T47D (cell line): Measurements from ENCODE around the gene CD81.
"Not testable (repeated sequence)": the region's sequence is repeated elsewhere in the genome, so short reads cannot be mapped to it uniquely, and the experiment has no call there.

ENCODE experiments used
- DNase-seq, 2 experiments: peaks; one replicate each; pipeline versions ENCODE4 v3.0.0 to v3.0.0-alpha.2; 2011 to 2012; ENCODE audit warnings: low read depth in 1 of 2, low spot score in 1 of 2
- JUND ChIP-seq: IDR thresholded peaks from 2 replicates; pipeline ENCODE4 v1.6.1; 2012; ENCODE audit warnings: low read depth
- in situ Hi-C: cut with HindIII; loops from 2 replicates; pipeline ENCODE4 v1.10.0; 2016; ENCODE audit warnings: low sequenced_read_pairs, low pct_unique_long_range_greater_than_20kb

Gene CD81

GRCh38 chr11:2361565-2361964 lies 15.5 kb upstream of the CD81 start:
- in situ Hi-C loops: no loop called here

GRCh38 chr11:2362414-2362813 lies 14.7 kb upstream of the CD81 start:
- TF ChIP-seq JUND: no peak
- DNase-seq: no peak
- in situ Hi-C loops: no loop called here

More at GRCh38 chr11:2361565-2361964, 15.5 kb upstream of the CD81 start:
- no peak for DNase-seq
- TF ChIP-seq JUND: no peak

GRCh38 chr11:2363130-2363529 lies 14.0 kb upstream of the CD81 start:
- DNase-seq: no peak
- in situ Hi-C loops: no loop called here
- no peak for TF ChIP-seq JUND

DNA sequence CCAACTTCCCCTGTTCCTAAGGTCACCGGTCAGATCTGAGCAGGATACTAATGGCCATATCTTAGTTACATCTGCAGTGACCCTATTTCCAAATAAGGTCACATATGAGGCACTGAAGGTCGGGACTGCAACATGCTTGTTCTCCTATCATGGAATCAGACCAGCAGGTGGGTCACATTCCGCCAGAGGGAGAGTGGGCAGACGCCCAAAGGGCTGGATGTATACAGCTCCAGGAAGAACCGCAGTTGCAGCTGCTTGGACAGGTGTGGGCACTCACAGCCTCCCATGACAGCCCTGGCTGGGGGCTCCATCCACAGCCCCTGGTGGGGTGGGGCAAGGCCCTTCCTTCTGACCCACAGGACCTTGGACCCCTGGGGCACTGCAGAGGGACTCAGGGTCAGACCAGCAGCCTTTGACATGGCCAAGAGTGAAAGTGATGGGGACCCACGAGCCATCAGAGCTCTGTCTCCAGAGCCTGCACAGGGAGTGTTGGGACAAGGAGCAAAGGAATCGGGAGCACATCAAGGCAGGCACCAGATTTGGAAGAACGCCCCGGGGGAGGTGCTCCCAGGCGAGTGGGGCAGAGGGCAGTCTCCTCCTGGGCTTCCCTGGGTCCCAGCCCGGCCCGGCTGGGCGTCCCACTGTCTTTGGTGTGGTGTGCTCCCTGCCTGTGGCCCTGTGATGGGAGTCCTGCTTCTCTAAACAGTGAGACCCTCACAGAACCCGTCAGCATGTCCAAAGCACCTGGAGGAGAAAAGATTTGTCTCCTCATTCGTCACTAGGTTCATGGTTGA lies 13.3 kb upstream of the CD81 start:
- TF ChIP-seq JUND: no peak

DNA sequence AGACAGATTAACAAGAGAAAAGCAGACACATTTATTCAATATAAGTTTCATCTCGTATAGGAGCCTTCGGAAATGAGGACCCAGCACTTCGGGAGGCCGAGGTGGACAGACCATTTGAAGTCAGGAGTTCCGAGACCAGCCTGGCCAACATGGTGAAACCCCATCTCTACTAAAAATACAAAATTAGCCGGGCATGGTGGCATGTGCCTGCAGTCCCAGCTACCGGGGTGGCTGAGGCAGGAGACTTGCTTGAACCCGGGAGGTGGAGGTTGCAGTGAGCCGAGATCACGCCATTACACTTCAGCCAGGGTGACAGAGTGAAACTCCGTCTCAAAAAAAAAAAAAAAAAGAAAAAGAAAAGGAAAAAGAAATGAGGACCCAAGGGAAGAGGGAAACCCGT lies 12.7 kb upstream of the CD81 start:
- in situ Hi-C loops, DNase-seq: not testable (repeated sequence)

More for the DNA sequence above, 13.3 kb upstream of the CD81 start:
- DNase-seq: no peak
- in situ Hi-C loops: no loop called here

DNA sequence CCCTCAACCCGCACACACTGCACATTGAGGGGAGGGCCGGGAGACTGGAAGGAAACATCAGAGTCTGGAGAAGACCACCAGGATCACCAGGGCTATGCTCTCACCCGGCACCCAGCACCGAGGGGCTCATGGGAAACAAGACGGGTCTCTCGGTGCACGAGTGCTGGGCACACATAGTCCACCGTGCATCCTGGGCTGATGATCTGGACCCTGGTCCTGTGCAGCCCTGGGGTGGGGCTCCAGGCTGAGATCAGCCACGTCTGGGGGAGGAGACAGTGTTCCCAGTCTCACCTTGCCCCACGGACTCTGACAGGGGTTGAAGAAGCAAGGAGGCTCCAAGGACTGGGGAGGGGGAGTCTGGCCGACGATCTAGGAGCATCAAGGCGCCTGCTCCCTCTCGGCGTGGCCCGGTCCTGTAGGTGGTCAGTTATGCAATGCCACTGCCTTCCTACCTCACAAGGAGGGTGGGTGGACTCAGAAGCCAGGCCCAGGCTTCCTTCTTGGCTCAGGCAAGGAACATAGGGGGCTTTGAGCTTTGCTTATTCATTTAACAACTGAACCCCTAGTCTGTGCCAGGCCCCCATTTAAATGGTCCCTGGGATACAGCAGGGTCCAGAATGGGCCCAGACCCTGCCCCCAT lies 11.4 kb upstream of the CD81 start:
- in situ Hi-C loops: no loop called here
- TF ChIP-seq JUND: no peak
- DNase-seq: no peak

- no peak for TF ChIP-seq JUND
- in situ Hi-C loops: no loop called here
- no peak for DNase-seq
Observed at GRCh38 chr11:2366276-2366675, 10.8 kb upstream of the CD81 start.

DNA sequence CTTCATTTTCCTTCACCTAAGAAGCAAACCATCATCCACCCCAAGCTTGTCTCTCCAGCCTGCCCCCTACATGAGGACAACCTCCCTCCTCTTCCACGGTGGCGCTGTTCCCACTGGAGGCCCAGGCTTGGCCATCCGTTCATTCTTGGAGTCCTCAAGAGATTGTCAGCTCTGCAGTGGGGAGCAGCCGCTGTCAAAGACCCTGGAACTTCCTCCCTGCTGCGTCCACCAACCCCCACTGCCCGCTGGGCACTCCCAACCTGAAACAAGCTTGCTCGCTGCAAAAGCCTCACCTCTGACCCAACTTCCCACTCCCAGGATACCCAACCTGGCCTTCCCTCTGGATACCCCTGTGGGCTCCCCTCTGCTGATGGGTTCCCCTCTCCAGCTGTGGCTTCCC lies 10.4 kb upstream of the CD81 start:
- TF ChIP-seq JUND: no peak
- DNase-seq: no peak
- in situ Hi-C loops: no loop called here

DNA sequence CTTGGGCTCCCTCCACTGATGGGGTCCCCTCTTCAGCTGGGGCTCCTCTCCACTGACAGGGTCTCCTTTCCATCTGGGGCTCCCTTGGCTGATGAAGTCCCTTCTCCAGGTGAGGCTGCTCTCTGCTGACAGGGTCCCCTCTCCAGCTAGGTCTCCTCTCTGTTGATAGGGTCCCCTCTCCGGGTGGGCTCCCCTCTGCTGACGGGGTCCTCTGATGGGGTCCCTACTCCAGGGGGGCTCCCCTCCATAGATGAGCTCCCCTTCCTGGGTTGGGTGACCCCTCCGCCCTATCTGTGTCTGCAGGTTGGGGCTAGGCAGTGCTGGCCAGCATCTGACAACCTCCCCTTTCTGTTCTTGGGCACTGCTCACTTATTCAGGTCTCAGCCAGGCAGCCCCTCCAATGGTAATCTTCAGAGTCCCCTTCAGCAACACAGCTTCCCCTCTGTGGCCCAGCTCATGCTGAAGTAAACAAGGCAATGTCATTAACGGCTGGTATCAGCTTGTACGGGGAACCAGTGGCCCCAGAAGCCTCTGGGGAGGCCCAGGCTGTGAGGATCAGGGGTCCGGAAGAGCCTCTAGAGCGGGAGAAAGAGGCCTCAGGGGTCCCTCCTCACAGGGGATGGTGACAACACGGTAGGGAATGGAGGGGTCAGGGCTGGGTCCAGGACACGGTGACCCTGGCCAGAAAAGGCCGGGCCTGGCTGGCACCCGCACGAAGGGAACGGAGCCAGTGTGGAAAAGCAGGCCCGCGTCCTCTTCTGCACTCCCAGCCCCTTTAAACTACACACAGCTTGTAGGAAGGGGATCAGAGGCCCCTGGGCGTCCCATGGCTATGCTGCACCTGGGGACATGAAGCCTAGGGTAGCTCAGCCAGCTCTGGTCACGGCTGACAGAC lies 9.6 kb upstream of the CD81 start:
- no peak for TF ChIP-seq JUND
- DNase-seq: no peak
- in situ Hi-C loops: no loop called here

- in situ Hi-C loops: no loop called here
- no peak for TF ChIP-seq JUND
- DNase-seq: no peak
Observed at GRCh38 chr11:2368178-2368850, 8.8 kb upstream of the CD81 start.

DNA sequence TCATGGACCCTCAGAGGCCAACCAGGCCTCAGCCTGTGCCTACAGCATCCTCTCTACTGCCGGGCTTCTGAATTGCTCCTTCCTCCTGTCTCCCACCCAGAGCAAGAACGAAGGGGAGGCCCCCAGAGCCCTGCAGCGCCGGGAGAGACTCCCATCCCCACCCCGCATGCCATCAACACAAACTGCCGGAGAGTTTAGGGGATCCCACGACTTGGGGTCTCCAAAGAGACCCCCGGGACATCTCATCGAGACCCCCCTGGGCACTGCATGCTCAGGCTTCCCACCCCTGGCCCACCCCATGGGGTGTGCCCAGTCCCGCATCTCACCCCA lies 8.3 kb upstream of the CD81 start:
- no peak for TF ChIP-seq JUND
- DNase-seq: no peak
- in situ Hi-C loops: no loop called here

DNA sequence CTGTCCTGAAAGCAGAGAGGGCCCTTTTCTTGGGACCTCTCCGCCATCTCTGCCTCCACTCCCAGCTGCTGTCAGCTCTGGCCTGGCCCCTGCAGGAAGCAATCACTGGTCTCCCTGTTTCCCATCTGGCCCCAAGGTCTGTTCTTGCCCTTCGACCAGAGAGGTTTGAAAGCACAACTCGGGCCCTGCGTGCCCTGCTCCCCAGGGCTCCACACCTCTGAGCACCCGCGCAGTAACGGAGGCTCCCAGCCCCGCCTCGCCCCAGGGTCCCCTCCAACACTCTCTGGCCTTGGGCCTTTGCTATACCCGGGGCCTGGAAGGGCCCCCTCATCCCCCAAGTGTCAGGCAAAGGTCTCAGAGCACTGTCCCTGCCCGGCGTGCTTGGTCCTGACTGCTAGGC lies 7.8 kb upstream of the CD81 start:
- in situ Hi-C loops: no loop called here
- no peak for TF ChIP-seq JUND
- DNase-seq: no peak
